ENCODE measurements around the gene NCCRP1.

NCCRP1 gene

DNA sequence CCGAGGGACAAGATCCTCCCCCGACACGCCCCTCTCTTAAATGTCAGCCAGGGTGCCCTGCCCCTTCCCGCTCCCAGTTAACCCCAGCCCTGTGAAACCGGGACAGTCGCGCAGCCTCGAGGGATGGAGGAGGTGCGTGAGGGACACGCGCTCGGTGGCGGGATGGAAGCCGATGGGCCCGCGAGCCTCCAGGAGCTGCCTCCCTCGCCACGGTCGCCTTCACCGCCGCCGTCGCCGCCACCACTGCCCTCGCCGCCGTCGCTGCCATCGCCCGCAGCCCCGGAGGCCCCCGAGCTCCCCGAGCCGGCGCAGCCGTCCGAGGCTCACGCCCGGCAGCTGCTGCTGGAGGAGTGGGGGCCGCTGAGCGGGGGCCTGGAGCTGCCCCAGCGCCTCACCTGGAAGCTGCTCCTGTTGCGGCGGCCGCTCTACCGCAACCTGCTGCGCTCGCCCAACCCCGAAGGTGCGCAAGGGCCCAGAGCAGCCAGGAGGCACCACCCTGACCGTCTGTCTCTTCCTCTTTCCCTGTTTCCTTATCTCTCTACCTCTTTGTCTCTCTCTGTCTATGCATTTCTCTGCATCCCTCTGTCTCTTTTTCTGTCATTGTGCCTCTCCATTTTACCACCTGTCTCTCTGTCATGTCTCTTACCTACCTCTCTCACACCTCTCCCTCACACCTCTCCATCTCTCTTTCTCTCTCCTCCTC, at the start of gene NCCRP1:
NCCRP1 (plus strand) TSS at position 105 of the 703 bp plus-strand sequence; CDS start at position 124, 19 bp downstream.
- DNase-seq (ENCODE audit: low spot score) = no peak

DNA sequence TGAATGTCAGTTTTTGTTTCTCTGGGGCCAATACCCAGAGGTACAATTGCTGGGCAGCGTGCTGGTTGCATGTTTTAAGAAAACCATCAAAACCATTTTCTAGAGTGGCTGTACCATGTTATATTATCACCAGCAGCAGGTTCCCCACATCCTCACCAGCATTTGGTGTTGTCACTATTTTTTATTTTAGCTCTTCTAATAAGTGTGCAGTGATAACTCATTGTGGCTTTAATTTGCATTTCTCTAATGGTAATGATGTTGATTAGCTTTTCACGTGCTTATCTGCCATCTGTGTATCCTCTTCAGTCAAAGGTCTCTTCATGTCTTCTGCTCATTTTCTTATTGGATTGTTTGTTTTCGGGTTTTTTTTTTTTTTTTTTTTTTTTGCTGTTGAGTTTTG, 49.3 kb upstream of the NCCRP1 start:
- DNase-seq (ENCODE audit: low spot score) = no peak

GRCh38 chr19:39148939-39149529, 47.7 kb upstream of the NCCRP1 start:
- DNase-seq (ENCODE audit: low spot score) = no peak

DNA sequence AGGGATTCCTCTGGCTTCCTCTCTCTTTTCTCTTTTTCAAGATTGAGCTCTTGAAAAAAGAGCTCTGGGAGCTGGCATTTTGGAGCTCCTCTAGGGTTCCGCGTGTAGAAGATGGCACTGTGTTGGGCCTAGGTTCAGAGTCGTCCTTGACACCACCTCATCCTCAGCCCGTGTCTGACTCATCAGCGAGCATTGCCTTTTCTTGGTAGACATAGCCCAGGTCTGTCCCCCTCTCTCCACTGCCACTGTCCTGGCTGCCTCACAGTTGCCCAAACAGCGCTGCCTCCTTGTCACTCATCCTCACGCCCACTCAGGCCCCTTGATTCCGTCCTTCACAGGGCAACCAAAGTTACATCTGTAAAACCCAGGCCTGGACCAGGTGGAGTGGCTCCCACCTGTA, 46.5 kb upstream of the NCCRP1 start:
- no peak for DNase-seq (ENCODE audit: low spot score)

- no peak for DNase-seq (ENCODE audit: low spot score)
Measured at GRCh38 chr19:39150807-39151600, 45.8 kb upstream of the NCCRP1 start.

DNA sequence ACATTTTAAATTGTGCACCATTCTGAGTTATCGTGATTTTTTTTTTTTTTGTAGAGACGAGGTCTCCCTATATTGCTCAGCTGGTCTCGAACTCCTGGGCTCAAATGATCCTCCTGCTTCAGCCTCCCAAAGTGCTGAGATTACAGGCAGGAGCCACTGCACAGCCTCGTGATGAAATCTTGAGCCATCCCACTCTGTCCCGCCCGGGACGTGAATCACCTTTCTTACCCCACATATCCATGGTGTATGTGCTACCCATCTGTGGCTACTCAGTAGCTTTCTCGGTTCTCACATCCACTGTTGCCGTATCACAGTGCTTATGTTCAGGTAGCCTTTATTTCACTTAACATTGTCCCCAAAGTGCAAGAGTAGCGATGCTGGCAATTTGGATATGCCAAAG, 44.7 kb upstream of the NCCRP1 start:
- DNase-seq (ENCODE audit: low spot score) = no peak

DNA sequence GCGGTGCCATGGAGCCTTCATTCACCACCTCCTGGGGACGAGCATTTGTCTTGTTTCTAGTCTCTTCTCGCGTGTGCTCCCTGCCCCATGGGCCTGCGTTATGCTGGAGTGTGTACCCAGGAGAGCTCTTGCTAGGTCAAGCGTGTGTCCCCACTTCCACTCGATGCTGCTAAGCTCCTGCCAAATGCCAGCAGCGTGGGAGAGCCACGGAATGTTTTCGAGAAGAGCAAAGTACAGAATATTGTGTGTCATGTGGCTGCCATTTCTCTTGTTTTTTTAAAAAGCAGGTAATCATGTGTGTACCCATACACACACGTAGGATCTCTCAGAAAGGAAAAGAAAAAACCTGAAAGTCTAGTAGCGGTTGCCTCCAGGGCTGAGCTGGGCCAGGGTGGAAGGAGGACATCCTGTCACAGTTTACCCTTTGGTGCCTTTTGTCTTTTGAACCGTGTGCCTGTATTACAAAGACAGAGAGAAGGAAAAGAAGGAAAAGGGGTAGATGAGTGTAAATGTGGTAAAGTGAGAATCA, 42.6 kb upstream of the NCCRP1 start:
- no peak for DNase-seq (ENCODE audit: low spot score)

GRCh38 chr19:39154629-39155100, 42.1 kb upstream of the NCCRP1 start:
- DNase-seq (ENCODE audit: low spot score) = no peak

- no peak for DNase-seq (ENCODE audit: low spot score)
Measured at GRCh38 chr19:39155114-39155700, 41.6 kb upstream of the NCCRP1 start.

DNA sequence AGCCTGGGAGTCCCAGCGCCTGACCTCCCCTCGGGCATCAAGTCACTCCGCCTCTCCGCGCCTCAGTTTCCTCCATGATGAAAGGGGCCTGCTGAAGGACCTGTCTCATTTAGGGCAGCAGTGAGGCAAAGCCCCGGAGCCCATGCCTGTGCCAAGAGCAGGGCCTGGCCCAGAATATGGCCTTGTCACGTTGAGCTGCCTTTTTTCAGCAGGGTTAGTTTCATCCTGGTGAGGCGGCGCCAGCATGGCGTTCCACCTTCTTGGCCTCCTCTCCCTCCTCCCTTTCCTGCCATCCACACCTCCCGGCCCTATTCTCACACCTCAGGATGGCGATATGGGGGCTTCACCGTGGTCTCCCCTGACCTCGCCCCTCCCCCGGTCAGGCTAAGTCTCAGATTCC, 41.0 kb upstream of the NCCRP1 start:
- no peak for DNase-seq (ENCODE audit: low spot score)

DNA sequence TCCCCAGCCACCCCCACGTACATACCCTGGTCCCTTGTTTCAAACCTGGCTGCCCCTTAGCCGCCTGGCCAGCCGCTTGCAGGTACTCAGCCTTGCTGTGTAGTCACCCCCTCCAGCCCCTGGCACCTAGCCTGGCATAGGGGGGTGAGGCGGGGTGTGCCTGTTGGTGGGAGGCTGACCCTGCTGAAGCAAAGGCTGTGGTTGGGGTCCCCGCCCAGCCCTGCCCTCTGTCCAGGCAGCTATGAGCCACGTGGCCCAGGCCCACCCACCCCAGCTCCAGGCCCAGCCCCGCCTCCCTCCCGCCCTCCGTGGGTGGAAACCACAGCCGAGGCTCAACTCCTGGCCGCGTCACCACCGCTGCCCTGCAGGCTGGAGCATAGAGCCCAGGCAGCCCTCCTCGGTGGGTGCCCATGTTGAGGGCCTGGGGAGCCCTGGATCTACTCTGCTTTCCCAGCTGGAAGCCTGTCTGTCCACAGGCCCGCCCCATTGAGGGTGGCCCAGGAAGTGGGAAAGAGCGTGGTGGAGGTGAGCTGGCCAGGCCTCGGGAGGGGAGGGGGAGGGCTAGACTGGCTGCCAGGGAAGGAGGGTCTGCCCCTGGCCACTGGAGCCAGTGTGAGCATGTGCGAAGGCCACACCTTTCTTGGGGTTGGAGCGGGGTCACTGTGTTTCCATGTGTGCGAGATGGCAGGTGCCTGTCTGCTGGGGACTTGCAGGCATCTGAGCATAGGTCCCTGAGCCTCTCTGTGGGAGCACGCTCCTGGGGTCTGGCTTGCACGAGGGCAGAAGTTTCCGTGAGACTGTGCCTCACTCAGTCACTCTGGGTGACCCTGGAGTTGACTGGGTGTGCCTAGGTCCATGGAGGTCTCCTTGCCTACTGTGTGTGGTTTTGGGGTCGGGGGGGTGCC, 40.2 kb upstream of the NCCRP1 start:
- peak; percentile 34 for DNase-seq (ENCODE audit: low spot score)

GRCh38 chr19:39157275-39157996, 39.3 kb upstream of the NCCRP1 start:
- DNase-seq (ENCODE audit: low spot score) = no peak

DNA sequence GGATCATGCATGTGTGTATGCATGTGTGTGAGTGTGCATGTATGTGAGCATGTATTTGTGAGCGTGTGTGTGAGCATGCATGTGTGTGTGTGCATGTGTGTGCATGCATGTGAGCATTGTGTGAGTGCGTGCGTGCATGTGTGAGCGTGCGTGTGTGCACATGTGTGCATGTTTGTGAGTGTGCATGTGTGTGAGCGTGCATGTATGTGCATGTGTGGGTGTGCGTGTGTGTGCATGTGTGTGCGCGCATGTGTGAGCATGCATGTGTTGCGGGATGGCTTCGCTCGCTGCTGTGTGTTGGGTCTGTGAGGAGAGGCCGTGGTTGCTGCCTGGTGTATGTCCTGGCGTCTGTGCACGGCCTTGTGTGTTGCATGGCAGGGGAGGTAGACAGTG, 38.8 kb upstream of the NCCRP1 start:
- no peak for DNase-seq (ENCODE audit: low spot score)

DNA sequence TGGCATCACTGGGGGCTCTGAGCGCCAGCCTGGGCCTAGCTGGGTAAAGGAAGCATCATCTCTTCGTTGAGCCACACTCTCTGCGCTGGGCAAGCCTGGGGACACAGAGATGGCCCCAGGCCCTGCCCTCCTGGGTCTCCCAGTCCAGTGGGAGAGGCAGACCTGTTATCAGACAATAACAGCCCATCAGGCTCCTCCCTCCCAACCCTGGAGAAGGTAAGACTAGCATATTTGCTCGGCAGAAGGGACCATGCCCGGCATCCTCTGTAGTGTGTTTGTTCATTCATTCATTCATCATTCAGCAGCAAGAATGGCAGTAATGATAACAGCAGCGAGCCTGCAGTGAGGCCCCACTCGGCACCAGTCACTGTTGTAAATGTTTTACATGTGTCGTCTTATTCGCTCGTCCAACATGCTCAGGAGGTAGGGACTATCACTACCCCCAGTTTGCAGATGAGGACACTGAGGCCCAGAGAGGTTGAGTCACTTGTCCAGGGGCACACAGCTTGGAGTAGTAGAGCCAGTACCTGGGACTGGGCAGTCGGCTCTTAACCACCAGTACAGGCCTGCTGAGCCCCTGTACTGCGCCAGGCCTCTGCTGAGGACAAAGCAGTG, 38.0 kb upstream of the NCCRP1 start:
- no peak for DNase-seq (ENCODE audit: low spot score)

- no peak for DNase-seq (ENCODE audit: low spot score)
Measured at GRCh38 chr19:39160523-39160861, 36.3 kb upstream of the NCCRP1 start.

DNA sequence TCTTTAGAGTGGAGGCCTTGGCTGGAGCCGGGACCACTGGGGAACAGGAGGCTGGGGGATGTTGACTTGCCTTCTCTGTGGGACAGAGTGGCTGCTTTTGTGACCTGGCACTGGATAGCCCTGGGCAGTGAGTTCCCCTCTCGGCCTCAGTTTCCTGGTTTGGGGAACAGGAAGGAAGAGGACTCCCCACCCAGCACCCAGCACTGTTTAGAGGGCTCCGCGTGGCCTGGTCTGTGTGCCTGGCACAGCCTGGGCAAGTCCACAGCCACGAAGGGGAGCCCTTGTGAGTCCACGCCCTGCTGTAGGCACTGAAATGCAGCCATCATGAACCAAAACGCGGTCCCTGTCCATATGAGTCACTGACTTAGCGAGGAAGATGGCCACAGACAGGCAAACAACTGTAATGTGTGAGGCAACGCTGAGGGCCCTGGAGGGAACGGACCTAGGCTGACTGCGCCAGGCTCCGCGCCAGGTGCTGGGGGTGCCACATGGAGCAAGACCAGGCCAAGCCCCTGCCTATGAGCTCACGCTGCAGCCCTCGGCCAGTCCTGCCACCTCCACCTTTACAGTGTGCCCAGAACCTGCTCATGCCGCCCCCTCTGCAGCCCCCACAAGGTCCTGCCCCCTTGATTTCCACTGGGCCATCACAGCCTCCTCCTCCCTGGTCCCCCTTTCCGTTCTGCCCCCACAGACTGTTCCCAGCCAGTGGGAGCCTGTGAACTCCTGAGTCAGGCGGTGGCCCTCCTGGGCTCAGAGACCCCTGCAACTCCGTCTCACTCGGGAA, 35.7 kb upstream of the NCCRP1 start:
- peak; percentile 34 for DNase-seq (ENCODE audit: low spot score)

DNA sequence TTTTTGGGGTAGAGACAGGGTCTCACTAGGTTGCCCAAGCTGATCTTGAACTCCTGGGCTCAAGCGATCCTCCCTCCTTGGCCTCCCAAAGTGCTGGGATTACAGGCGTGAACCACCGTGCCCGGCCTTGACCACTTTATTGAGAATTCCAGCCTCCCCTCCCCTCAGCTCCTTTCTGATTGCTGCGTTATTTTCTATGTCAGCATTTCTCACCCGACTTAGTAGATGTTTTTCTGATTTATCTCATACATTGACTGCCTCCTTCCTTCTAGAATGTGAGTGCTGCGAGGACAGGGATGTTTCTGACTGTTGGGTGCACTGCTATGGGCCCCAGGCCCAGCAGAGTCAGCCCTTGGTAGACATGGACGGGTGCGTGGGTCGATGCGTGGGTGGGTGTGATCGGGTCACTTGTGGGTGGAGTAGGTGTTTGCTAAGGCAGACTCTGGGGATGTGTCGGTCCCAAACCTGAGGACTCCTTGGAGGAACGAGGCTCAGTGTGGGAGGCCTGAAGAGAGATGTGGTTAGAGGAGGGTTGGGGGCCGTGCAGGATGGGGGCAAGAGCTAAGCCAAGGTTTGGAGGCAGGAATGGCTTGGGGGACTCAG, 34.2 kb upstream of the NCCRP1 start:
- DNase-seq (ENCODE audit: low spot score) = no peak

GRCh38 chr19:39163621-39164020, 33.1 kb upstream of the NCCRP1 start:
- no peak for DNase-seq (ENCODE audit: low spot score)

- DNase-seq (ENCODE audit: low spot score) = no peak
Measured at GRCh38 chr19:39164289-39164688, 32.5 kb upstream of the NCCRP1 start.

Data from SW480 (cell line).